Neural cell (in vitro differentiated cells): ENCODE results near the gene TRAPPC13. TPM values are rescaled to one million over a fixed set of nuclear protein-coding genes. Genes with fewer than 3 reads are reported as not detected.
A peak's percentile ranks its signal among the peaks of the same experiment; 100 is the strongest.

Source experiments
- H2AFZ ChIP-seq: fragments of 200-600, 300-800 bp; sonication (generic), shearing (Covaris generic); 2 replicates; pipeline ENCODE4 v1.6.0; 2014; ENCODE audit warnings: low read depth, mild to moderate bottlenecking, antibody characterized with exemption, low read length, moderate library complexity
- H3F3A ChIP-seq: fragments of 200-600 bp; shearing (Covaris generic); 2 replicates; pipeline ENCODE4 v1.6.1; 2016; ENCODE audit warnings: mild to moderate bottlenecking, moderate library complexity, mixed read lengths, antibody characterized with exemption, low read length; ENCODE audit not compliant: insufficient read depth, poor library complexity, severe bottlenecking
- H3K27ac ChIP-seq: fragments of 200-600, 300-800 bp; sonication (generic), shearing (Covaris generic); 2 replicates; pipeline ENCODE4 v1.5.1; 2014; ENCODE audit warnings: mild to moderate bottlenecking, low read length, moderate library complexity
- H3K27me3 ChIP-seq: fragments of 300-800, 200-600 bp; sonication (generic), shearing (Covaris generic); 2 replicates; pipeline ENCODE4 v1.6.0; 2014; ENCODE audit warnings: mild to moderate bottlenecking, low read depth, low read length, moderate library complexity; ENCODE audit not compliant: insufficient read depth
- H3K36me3 ChIP-seq: fragments of 300-800, 200-600 bp; sonication (generic), shearing (Covaris generic); 2 replicates; pipeline ENCODE4 v1.5.1; 2014; ENCODE audit warnings: mild to moderate bottlenecking, antibody characterized with exemption, low read length, moderate library complexity; ENCODE audit not compliant: insufficient read depth
- H3K4me2 ChIP-seq: fragments of 300-800, 200-600 bp; sonication (generic), shearing (Covaris generic); 2 replicates; pipeline ENCODE4 v1.6.0; 2014; ENCODE audit warnings: mild to moderate bottlenecking, low read length
- H3K4me3 ChIP-seq: fragments of 300-800, 200-600 bp; sonication (generic), shearing (Covaris generic); 2 replicates; pipeline ENCODE4 v1.5.1; 2014; ENCODE audit warnings: mild to moderate bottlenecking, low read length, moderate library complexity
- H3K79me2 ChIP-seq: fragments of 200-600 bp; shearing (Covaris generic); replicated peaks from 2 replicates; pipeline ENCODE4 v1.6.0; 2014; ENCODE audit warnings: mild to moderate bottlenecking, low read length, moderate library complexity; ENCODE audit not compliant: insufficient read depth
- H3K9ac ChIP-seq: fragments of 300-800, 200-600 bp; sonication (generic), shearing (Covaris generic); 2 replicates; pipeline ENCODE4 v1.6.1; 2016; ENCODE audit warnings: mild to moderate bottlenecking, low read length, mixed read lengths
- H3K9me2 ChIP-seq: fragments of 200-600 bp; shearing (Covaris generic); 2 replicates; pipeline ENCODE4 v1.6.1; 2016; ENCODE audit warnings: mild to moderate bottlenecking, low read length, mixed read lengths; ENCODE audit not compliant: insufficient read depth
- H3K9me3 ChIP-seq: fragments of 200-600, 300-800 bp; sonication (generic), shearing (Covaris generic); 2 replicates; pipeline ENCODE4 v1.6.1; 2016; ENCODE audit warnings: mild to moderate bottlenecking, mixed run types, low read length, moderate library complexity, mixed read lengths
- H4K20me1 ChIP-seq: fragments of 200-600 bp; shearing (Covaris generic); 2 replicates; pipeline ENCODE4 v1.6.1; 2016; ENCODE audit warnings: mild to moderate bottlenecking, mixed run types; ENCODE audit not compliant: insufficient read depth
- EP300 ChIP-seq: fragments of 450-650 bp; conservative IDR thresholded peaks from 2 replicates; pipeline ENCODE4 v1.6.1; 2014; ENCODE audit warnings: antibody characterized with exemption, mild to moderate bottlenecking, moderate library complexity; ENCODE audit not compliant: poor library complexity, severe bottlenecking
- EZH2 ChIP-seq: fragments of 200-600, 300-800 bp; shearing (Covaris generic), sonication (generic); IDR thresholded peaks from 2 replicates; pipeline ENCODE4 v1.6.1; 2014; ENCODE audit warnings: antibody characterized with exemption, low read length, borderline replicate concordance, mild to moderate bottlenecking; ENCODE audit not compliant: insufficient read depth, poor library complexity, severe bottlenecking
- MXI1 ChIP-seq: fragments of 450-650 bp; conservative IDR thresholded peaks from 2 replicates; pipeline ENCODE4 v1.6.1; 2014; ENCODE audit warnings: antibody characterized with exemption, mild to moderate bottlenecking; ENCODE audit not compliant: poor library complexity, severe bottlenecking
- POLR2AphosphoS5 ChIP-seq: IDR thresholded peaks from 2 replicates; pipeline ENCODE4 v1.6.1; 2012
- RAD21 ChIP-seq: fragments of 450-650 bp; conservative IDR thresholded peaks from 2 replicates; pipeline ENCODE4 v1.6.1; 2014; ENCODE audit warnings: antibody characterized with exemption, mild to moderate bottlenecking, moderate library complexity
- SMC3 ChIP-seq: fragments of 450-650 bp; conservative IDR thresholded peaks from 2 replicates; pipeline ENCODE4 v1.6.1; 2014; ENCODE audit warnings: antibody characterized with exemption, mild to moderate bottlenecking, moderate library complexity; ENCODE audit not compliant: poor library complexity
- TAF1 ChIP-seq: IDR thresholded peaks from 2 replicates; pipeline ENCODE4 v1.6.1; 2012; ENCODE audit warnings: low read depth
- polyA plus RNA-seq: library from polyadenylated mRNA; depleted of rRNA; stranded (reverse); fragments of >200 nt; gene quantifications from 2 replicates; pipeline ENCODE4 v1.2.3, GENCODE V29; 2014
- TF ChIP-seq, protein P1 (sequence below): IDR thresholded peaks from 2 replicates; pipeline ENCODE4 v1.6.1; 2012; ENCODE audit warnings: borderline replicate concordance
- TF ChIP-seq, protein P2 (sequence below): fragments of 450-650 bp; IDR thresholded peaks from 2 replicates; pipeline ENCODE4 v1.5.1; 2014; ENCODE audit warnings: antibody characterized with exemption, mild to moderate bottlenecking, moderate library complexity; ENCODE audit not compliant: poor library complexity, severe bottlenecking

The TRAPPC13 gene
- polyA plus RNA-seq, 1 donor from 2014 or later = 80.3 TPM

DNA sequence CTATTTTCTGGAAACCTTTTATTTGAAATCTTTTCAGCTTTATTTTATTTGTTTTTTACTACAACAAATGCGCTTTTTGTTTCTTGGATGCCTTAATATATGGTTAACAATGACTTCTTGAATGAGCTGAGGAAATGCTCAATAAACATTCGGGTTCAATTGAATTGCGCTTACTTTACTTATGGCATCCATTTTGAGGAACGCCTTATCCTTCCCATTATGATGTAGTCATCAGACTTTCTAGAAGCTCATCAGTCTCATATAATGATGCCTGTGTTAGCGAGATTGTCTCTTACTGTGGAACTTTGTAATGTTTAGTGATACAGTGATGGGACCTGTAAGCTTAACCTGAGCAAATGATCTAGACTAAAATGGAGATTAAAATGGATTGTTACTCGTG, 916 bp downstream of the TRAPPC13 start:
- peaks cover 4% of the 10 kb centered on the region for H3F3A ChIP-seq
- H3K36me3 ChIP-seq = no peaks in the 10 kb centered on the region
- peaks cover 77% of the 10 kb centered on the region for H3K79me2 ChIP-seq
- TF ChIP-seq SMC3 = no peak
- TF ChIP-seq EP300 = no peak
- no peak for TF ChIP-seq RAD21
- no peak for TF ChIP-seq EZH2
- TF ChIP-seq, protein P1, sequence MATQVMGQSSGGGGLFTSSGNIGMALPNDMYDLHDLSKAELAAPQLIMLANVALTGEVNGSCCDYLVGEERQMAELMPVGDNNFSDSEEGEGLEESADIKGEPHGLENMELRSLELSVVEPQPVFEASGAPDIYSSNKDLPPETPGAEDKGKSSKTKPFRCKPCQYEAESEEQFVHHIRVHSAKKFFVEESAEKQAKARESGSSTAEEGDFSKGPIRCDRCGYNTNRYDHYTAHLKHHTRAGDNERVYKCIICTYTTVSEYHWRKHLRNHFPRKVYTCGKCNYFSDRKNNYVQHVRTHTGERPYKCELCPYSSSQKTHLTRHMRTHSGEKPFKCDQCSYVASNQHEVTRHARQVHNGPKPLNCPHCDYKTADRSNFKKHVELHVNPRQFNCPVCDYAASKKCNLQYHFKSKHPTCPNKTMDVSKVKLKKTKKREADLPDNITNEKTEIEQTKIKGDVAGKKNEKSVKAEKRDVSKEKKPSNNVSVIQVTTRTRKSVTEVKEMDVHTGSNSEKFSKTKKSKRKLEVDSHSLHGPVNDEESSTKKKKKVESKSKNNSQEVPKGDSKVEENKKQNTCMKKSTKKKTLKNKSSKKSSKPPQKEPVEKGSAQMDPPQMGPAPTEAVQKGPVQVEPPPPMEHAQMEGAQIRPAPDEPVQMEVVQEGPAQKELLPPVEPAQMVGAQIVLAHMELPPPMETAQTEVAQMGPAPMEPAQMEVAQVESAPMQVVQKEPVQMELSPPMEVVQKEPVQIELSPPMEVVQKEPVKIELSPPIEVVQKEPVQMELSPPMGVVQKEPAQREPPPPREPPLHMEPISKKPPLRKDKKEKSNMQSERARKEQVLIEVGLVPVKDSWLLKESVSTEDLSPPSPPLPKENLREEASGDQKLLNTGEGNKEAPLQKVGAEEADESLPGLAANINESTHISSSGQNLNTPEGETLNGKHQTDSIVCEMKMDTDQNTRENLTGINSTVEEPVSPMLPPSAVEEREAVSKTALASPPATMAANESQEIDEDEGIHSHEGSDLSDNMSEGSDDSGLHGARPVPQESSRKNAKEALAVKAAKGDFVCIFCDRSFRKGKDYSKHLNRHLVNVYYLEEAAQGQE = no peak
- no peak for TF ChIP-seq POLR2AphosphoS5
- TF ChIP-seq MXI1 = no peak
- TF ChIP-seq TAF1 = no peak
- TF ChIP-seq, protein P2, sequence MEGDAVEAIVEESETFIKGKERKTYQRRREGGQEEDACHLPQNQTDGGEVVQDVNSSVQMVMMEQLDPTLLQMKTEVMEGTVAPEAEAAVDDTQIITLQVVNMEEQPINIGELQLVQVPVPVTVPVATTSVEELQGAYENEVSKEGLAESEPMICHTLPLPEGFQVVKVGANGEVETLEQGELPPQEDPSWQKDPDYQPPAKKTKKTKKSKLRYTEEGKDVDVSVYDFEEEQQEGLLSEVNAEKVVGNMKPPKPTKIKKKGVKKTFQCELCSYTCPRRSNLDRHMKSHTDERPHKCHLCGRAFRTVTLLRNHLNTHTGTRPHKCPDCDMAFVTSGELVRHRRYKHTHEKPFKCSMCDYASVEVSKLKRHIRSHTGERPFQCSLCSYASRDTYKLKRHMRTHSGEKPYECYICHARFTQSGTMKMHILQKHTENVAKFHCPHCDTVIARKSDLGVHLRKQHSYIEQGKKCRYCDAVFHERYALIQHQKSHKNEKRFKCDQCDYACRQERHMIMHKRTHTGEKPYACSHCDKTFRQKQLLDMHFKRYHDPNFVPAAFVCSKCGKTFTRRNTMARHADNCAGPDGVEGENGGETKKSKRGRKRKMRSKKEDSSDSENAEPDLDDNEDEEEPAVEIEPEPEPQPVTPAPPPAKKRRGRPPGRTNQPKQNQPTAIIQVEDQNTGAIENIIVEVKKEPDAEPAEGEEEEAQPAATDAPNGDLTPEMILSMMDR = no peak
- no peaks in the 10 kb centered on the region for H3K27me3 ChIP-seq
- H3K4me3 ChIP-seq = peak overlapping the region; percentile 98
- no peaks in the 10 kb centered on the region for H3K9me3 ChIP-seq
- H3K9ac ChIP-seq = peak overlapping the region; percentile 97
- H3K9me2 ChIP-seq = no peaks in the 10 kb centered on the region
- H2AFZ ChIP-seq = peak overlapping the region; percentile 98
- H3K27ac ChIP-seq = peak overlapping the region; percentile 93
- peak overlapping the region; percentile 99 for H3K4me2 ChIP-seq
- H4K20me1 ChIP-seq = no peaks in the 10 kb centered on the region

DNA sequence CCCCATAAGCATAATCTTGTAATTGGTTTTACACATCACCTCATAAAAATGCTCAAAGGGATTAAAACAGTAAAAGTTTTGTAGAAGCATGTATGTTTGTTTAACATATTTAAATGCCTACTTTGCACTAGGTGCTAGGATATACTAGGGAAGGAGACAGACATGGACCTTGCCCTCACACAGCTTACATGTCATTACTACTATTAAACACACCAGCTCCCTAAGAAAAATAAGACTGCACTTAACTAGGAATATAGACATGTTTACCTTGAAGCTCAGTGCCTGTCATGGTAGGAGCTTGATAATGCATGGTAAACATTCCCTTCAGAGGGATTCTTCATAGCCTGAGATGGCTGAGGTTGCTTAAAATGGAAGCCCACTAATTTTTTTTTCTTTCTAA, 6.2 kb downstream of the TRAPPC13 start:
- H3K27me3 ChIP-seq = no peaks in the 10 kb centered on the region
- no peak overlapping the region for H3K9ac ChIP-seq
- H3F3A ChIP-seq = no peaks in the 10 kb centered on the region
- no peak overlapping the region for H3K4me3 ChIP-seq
- TF ChIP-seq RAD21 (no peak), TAF1 (no peak), EP300 (no peak), EZH2 (no peak), MXI1 (no peak), POLR2AphosphoS5 (no peak), SMC3 (no peak)
- TF ChIP-seq, protein P2 = no peak
- TF ChIP-seq, protein P1 = no peak
- no peak overlapping the region for H3K27ac ChIP-seq
- no peaks in the 10 kb centered on the region for H3K36me3 ChIP-seq
- H3K9me3 ChIP-seq = no peaks in the 10 kb centered on the region
- H3K4me2 ChIP-seq = no peak overlapping the region
- H3K79me2 ChIP-seq = peaks cover 43% of the 10 kb centered on the region
- no peaks in the 10 kb centered on the region for H3K9me2 ChIP-seq
- H4K20me1 ChIP-seq = no peaks in the 10 kb centered on the region
- no peak overlapping the region for H2AFZ ChIP-seq
